Measurements from ENCODE around the gene HEXB. TPM values are rescaled to one million over a fixed set of nuclear protein-coding genes. Genes with fewer than 3 reads are reported as not detected.

Gene HEXB
- total and polyA plus RNA-seq, 12 donors, result 68.7 to 225 (median 111) TPM

DNA sequence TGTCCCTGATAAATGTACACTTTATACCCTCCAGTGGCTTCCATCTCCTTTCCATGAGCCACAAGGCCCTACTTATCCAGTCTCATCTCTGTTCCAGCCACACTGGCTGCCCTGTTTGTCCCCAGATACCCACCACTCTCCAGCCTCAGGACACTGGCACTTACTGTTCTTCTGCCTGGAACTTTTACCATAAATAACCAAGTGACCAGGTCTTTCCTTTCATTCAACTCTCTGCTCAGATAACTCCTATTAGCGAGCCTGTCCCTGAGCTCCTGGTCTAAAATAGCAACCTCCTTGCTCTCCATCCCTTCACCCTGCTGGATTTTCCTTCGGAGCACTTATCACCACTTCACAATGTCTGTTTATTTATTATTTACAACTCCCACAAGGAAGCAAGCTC, 27.9 kb upstream of the HEXB start:
- Histone ChIP-seq H3K27me3 (no peaks in the 10 kb centered on the region), H3K9me3 (no peaks in the 10 kb centered on the region), H3K27ac (no peak overlapping the region), H3K4me3 (no peak overlapping the region), H3K36me3 (no peaks in the 10 kb centered on the region), H3K4me1 (peaks cover 0 to 5% (median 0%) of the 10 kb centered on the region in 9 donors)
- intact Hi-C loops (cut with DNase I), result loop anchor here in 1 of 10 donors (10.0 kb wide), 1 partner anchor 1062 kb away; no protein-coding TSS in a partner anchor
- TF ChIP-seq, protein P1, sequence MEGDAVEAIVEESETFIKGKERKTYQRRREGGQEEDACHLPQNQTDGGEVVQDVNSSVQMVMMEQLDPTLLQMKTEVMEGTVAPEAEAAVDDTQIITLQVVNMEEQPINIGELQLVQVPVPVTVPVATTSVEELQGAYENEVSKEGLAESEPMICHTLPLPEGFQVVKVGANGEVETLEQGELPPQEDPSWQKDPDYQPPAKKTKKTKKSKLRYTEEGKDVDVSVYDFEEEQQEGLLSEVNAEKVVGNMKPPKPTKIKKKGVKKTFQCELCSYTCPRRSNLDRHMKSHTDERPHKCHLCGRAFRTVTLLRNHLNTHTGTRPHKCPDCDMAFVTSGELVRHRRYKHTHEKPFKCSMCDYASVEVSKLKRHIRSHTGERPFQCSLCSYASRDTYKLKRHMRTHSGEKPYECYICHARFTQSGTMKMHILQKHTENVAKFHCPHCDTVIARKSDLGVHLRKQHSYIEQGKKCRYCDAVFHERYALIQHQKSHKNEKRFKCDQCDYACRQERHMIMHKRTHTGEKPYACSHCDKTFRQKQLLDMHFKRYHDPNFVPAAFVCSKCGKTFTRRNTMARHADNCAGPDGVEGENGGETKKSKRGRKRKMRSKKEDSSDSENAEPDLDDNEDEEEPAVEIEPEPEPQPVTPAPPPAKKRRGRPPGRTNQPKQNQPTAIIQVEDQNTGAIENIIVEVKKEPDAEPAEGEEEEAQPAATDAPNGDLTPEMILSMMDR (IDR thresholded peaks at IDR 0.05), result no peak
- peak in 6 of 8 donors; percentile 46 to 86 (median 68) for ATAC-seq
- no peak for DNase-seq
- 20 to 28% methylated on average over 2 of the region's 2 CpGs for WGBS, 2 donors

DNA sequence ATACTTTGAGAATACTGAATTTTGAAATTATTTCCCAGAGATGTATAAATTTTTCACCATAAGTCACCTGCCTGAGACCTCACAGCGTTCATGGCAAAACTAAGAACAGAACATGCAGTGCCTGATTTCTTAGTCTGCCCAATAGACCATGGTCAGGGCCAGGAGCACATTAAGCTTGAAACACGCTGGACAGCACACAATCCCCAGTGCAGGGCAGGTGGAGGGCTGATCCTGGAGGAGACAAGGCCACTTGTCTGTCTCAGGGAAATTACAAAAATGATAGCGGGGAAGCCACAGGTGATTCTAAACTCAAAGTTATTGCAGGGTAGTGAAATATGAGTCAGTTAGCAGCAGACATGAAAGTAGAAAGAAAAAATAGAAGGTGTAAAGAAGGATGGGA, 25.9 kb upstream of the HEXB start:
- intact Hi-C loops (cut with DNase I), result loop anchor here in 1 of 10 donors (10.0 kb wide), 1 partner anchor 1064 kb away; no protein-coding TSS in a partner anchor
- Histone ChIP-seq H3K9me3 (peaks cover 0 to 3% (median 0%) of the 10 kb centered on the region in 11 donors), H3K4me3 (no peak overlapping the region), H3K27me3 (no peaks in the 10 kb centered on the region), H3K36me3 (no peaks in the 10 kb centered on the region), H3K27ac (no peak overlapping the region), H3K4me1 (peaks cover 0 to 5% (median 0%) of the 10 kb centered on the region in 9 donors)
- ATAC-seq (no peak), DNase-seq (no peak)
- TF ChIP-seq, protein P1 (IDR thresholded peaks at IDR 0.05), result no peak
- WGBS, 2 donors, result 82 to 91% methylated on average over 3 of the region's 3 CpGs

DNA sequence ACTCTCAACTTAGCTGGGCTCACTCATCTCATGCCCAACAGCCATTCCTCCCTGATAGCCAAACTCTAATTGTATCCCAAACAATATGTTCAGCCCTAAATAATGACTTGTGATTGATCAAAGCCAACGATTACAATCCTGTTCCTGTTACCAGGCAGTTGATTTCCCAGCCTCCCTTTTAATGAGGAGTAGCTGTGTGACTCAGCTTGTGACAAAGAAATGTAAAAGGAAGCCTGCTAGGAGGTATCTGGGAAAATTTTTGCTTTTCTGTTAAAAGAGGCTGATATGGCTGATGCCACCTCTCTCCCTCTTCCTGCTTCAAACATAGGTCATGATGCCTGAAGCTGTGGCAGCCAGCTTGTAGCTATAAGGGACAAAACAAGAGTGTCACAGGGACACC, 24.9 kb upstream of the HEXB start:
- Histone ChIP-seq H3K4me3 (no peak overlapping the region), H3K9me3 (peaks cover 0 to 3% (median 0%) of the 10 kb centered on the region in 11 donors), H3K4me1 (peaks cover 0 to 9% (median 0%) of the 10 kb centered on the region in 9 donors), H3K36me3 (no peaks in the 10 kb centered on the region), H3K27me3 (no peaks in the 10 kb centered on the region), H3K27ac (no peak overlapping the region)
- 75 to 84% methylated on average over 1 of the region's 1 CpG for WGBS, 2 donors
- DNase-seq, result no peak
- intact Hi-C loops (cut with DNase I), result loop anchor here in 1 of 10 donors (10.0 kb wide), 1 partner anchor 385 kb away; no protein-coding TSS in a partner anchor
- ATAC-seq, result no peak
- TF ChIP-seq, protein P1 (IDR thresholded peaks at IDR 0.05), result no peak

DNA sequence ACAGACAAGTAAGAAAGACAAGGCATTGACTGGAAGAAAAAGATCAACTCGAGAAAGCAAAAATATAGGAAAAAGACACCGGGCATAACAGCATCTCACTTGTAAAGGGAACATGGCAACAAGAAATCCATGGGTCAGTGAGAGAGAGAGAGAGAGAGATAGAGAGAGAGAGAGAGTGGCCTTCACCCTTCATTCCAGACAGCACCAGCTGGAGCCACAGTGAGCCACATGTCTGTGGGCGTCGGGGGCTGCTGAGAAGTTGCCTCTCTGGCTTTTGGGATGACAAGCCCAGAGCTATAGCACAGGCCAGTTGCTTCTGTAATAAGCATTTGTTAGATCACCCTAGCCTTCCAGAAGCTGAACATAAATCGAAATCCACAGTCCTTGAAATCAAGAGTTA, 24.2 kb upstream of the HEXB start:
- ATAC-seq, result no peak
- H3K27me3 ChIP-seq, result no peaks in the 10 kb centered on the region
- H3K9me3 ChIP-seq, result peaks cover 0 to 3% (median 0%) of the 10 kb centered on the region in 11 donors
- DNase-seq, result no peak
- H3K27ac ChIP-seq, result no peak overlapping the region
- no peaks in the 10 kb centered on the region for H3K36me3 ChIP-seq
- TF ChIP-seq, protein P1 (IDR thresholded peaks at IDR 0.05), result no peak
- peaks cover 0 to 13% (median 0%) of the 10 kb centered on the region in 9 donors for H3K4me1 ChIP-seq
- 78 to 83% methylated on average over 5 of the region's 5 CpGs for WGBS, 2 donors
- intact Hi-C loops (cut with DNase I), result loop anchor here in 1 of 10 donors (10.0 kb wide), 1 partner anchor 384 kb away; no protein-coding TSS in a partner anchor
- H3K4me3 ChIP-seq, result no peak overlapping the region

Measured in heart right ventricle (tissue), 16 donors.